Occipital lobe (tissue), 2 donors: ENCODE results near the gene EHD4. TPM values are rescaled to one million over a fixed set of nuclear protein-coding genes. Genes with fewer than 3 reads are reported as not detected.

Experiments used
- DNase-seq: peaks from one replicate; lab custom pipeline; 2025; lab: John Stamatoyannopoulos, UW
- total RNA-seq: library from RNA; depleted of rRNA; stranded (reverse); fragments of >200 nt; gene quantifications from one replicate; pipeline ENCODE4 v1.2.3, GENCODE V29; 2014

The EHD4 gene
- total RNA-seq, 1 donor from 2014 or later = 2.2 TPM

GRCh38 chr15:41981371-41982132 is 9.2 kb upstream of the EHD4 start:
- no peak for DNase-seq

GRCh38 chr15:41980654-41981323 is 8.4 kb upstream of the EHD4 start:
- DNase-seq = no peak

GRCh38 chr15:41979493-41980266 is 7.3 kb upstream of the EHD4 start:
- DNase-seq = no peak

GRCh38 chr15:41978534-41978933 is 6.2 kb upstream of the EHD4 start:
- DNase-seq = no peak

GRCh38 chr15:41977757-41978383 is 5.5 kb upstream of the EHD4 start:
- DNase-seq = no peak

GRCh38 chr15:41975669-41976068 is 3.3 kb upstream of the EHD4 start:
- DNase-seq = no peak

DNA sequence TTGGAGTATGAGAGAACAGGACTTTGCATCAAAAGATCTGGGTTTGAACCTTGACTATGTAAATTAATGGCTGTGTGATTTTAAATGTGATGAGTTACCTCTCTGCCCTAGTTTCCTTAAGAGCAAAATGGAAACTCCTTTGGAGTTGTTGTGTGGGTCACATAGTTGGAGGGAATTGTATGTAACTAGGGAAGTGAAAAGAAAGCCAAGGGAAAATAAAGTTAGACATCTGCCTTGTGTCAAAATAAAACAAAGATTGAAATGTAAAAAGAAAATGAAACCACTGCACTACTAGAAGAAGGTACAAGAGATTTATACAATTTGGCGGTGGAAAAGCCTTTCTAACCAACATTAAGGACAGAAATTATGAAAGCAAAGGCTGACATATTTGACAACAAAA is 1.7 kb upstream of the EHD4 start:
- no peak for DNase-seq

DNA sequence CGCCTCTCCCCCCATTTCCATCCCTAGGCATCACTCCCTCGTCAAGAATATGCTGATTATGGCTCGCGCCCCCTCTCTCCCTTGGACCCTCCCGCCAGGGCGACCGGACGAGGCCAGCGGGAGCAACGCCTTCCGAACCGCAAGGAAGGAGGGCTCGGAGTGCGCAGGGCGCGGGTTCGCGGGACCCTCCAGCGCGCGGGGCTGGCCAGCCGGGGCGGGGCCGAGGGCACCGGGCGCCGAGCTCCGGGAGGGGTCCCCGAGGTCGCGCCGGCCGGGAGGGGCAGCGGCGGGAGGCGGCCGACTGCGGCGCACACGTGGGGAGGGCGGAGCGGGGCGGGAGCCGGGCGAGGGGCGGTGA is 483 bp downstream of the EHD4 start:
- no peak for DNase-seq

DNA sequence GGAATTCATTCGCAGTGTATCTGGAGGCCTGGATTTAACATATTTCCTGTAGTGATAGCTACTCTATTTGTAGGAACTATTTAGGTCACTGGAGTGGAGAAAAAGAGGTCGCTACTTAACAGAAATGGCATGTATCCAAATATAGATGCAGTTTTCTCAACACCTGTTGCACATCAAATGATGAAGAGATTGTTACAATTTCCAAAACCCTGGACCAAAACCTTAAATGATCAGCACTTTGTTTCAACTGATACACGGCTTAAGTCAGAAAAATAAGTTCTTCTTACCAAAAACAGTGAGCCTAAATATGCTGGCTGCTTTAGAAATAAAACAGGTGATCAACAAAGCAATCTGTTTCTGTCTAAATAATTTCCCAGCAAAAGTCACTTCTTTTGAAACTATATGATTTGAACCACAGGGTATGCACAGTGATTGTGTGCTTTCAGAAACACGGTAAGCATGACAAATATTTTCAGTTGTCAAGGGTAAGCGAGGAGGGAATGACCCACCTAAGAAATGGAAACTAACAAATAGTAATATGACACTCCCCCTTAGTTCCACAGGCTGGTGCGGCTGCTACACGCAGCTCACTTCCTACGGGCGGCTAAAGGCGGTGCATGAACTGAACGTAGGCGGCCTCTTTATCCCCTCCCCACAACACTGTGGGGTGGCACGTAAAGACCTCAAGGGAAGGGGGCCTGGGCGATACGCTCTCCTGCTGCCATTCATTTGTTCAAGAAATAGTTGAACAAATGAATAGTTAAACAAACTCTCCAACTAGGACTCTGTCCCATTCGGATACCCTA is 1.1 kb downstream of the EHD4 start:
- no peak for DNase-seq

- DNase-seq = no peak
These were observed 1.9 kb downstream of the EHD4 start for GRCh38 chr15:41970456-41970855.

DNA sequence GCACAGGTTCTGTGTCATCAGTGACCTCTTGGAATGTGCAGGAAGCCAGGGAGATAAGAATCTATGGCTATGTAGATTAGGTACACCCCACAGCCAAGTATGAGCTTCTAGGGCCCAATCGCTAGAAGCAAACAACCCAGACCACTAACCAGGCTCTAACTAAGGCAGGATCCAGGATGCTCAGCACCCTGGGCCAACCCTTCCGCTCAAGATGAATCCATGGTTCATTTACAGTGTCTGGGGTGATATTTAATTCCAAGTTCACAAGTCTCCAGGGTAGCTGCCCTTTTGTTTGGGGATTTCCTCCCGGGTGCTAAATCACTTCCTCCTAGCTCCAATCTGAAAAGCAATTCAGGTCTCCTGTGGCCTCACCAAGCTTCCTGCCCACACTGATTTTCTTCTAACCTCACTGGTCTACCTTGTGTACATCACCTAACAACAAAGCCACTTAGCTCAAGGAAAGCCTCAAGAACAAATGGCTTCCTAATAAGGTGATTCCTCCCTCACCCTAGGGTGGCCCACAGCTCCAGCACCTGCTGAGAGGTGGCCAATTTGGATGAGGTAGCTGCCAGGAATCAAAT is 2.4 kb downstream of the EHD4 start:
- no peak for DNase-seq

DNA sequence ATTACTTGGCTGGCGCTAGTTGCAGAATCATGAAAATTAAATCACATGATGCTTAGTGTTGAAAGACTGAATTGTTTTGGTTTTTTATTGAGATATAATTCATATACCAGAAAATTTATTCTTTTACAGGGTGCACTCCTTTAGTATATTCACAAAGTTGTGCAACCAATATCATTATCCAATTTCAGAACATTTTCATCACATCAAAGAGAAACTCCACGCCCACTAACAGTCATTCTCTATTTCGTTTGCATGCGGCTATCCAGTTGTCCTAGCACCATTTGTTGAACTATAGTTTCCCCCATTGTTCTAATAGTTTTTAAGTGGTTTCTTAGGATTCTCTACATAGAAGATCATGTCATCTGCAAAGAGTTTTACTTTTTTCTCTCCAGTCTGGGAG is 3.7 kb downstream of the EHD4 start:
- no peak for DNase-seq

- DNase-seq = no peak
These were observed 4.7 kb downstream of the EHD4 start for GRCh38 chr15:41967506-41968206.

GRCh38 chr15:41966920-41967465 is 5.4 kb downstream of the EHD4 start:
- no peak for DNase-seq

DNA sequence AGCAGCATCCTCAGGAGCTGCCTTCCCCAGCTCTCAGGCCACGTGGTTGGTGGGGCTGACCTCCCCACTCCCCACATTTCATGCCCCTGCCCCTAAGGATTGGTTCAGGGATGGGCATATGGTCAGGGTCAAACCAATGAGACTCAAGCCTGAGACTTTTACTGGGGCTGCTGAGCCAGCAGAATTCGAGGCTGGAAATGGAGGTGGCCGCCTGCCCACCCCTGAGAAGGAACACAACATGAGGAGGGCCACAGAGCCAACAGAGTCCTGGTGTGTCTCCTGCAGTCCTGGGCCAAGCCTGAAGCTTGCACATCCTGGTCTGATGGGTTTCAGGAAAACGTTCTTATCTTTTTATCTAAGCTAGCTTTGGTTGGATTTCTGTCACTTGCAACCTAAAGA is 5.9 kb downstream of the EHD4 start:
- no peak for DNase-seq

- no peak for DNase-seq
These were observed 6.6 kb downstream of the EHD4 start for GRCh38 chr15:41965441-41966413.

DNA sequence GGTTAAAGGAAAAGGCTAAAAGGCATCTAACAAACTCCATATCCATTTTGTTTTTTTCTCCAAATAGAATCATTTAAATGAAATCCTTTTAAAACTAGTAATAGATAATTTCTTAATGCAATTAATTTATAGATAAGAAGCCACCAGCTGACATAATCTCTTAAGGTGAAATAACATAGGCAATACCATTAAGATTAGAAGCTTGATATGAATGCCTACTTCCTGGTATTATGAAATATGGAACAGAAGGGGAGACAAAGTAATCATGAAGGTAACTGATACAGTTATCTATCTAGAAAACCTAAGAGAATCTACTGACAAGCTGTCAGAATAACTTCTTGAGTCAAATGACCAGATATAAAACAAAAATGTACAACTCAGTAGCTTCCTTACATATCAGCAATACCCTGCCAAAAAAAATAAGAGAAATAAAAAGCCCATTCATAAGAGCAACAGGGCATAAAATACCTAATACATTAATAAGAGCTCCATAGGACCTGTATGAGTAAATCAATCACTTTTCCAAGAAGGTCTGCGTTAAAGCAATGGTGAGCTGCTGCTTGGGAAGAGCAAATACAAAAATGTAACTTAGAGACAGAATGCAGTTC is 10.7 kb downstream of the EHD4 start:
- no peak for DNase-seq

DNA sequence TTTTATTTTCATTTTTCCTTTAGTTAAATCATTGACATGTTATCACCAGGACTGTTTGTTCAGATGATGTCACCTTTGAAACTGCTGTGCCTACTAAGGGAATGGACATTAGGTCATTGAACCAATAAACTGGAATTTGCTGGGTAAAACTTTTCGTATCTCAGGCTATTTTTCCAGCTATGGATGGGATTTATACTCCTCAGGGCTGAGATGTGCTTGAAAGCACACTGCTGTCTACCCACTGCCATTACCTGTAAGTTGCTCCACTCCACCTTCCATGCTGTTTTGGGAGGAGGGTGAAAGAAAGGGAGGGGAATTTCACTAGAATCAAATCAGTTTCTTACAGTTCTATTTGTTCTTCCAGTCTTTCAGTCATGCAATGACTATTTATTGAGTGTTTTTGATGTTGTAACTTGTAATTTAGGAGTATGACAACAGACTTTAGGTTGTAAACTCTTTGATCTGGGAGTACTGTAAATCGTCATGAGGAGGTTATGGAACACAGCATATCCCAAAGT is 11.3 kb downstream of the EHD4 start:
- no peak for DNase-seq
